ENCODE measurements around the gene TMEM86B. TPM values are rescaled to one million over a fixed set of nuclear protein-coding genes. Genes with fewer than 3 reads are reported as not detected.

TMEM86B gene, protein sequence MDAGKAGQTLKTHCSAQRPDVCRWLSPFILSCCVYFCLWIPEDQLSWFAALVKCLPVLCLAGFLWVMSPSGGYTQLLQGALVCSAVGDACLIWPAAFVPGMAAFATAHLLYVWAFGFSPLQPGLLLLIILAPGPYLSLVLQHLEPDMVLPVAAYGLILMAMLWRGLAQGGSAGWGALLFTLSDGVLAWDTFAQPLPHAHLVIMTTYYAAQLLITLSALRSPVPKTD
- total RNA-seq = 0.68 and 2.0 TPM in 2 replicates

DNA sequence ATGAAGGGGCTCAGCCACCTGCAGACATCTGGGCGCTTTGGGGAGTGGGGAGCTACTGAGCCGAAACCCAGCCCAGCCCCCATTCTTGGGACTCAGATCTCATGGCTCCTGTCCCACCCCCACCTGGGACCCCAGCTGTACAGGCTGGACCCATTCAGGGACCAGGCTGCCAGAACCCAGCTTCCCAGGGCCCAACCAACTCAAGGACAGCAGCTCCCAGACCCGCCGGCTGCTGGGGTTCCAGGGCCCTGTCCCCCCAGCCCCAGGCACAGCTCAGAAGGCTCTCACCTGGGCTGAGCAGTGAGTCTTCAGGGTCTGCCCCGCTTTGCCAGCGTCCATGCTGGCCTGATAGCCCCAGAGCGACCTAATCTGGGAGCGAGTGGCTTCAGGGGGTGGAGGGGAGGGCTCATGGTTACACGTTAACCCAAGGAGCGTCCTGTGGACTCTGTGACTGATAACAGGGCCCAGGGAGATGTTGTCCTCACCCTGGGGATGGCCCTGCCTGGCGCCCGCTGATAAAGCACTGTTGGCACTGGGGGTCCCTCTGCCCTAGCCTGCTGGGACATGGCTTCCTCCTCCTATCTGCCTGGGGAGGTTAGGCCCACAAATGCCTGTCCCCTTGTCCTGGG lies at the start of gene TMEM86B:
Gene TMEM86B, minus strand, starts transcription at position 361 of the 629 bp plus-strand sequence. Its CDS starts 22 bp downstream, at position 339.

DNA sequence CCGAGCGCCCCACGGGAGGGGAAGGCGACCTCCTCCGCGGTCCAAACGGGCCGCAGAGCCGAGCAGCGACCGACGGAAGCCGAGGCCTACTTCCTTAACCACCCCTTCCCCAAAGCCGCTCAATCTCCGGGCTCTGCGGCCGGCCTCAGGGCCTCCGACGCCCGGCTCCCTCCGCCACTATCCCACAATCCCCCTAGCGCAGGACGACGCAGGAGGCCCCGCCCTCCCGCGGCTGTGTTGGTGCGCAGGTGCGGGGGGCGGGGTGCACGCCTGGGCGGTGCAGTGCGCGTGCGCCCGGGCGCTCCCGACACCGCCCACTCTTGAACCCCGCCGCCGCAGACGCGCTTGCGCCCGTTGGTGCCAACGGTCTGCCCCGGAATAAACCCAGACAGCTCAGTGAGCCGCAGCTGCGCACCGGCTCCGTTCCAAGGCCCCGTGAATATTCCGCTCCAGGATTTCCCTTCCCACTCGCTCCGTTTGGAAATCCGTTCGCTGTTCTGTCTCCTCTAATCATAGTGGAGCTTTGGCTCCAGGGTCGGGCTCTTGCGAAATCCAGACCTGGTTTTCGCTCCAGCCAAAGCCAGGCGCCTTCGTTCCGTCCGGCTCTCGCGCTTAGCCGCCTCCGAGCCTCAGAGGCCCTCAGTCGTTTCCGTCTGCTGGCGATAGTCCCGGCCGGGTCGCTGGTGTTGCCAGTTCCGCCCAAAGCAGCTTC lies 30.4 kb upstream of the TMEM86B start, which contains the start of gene PPP6R1:
Gene PPP6R1, minus strand, starts transcription at position 190 of the 712 bp plus-strand sequence. CDS start 11,914 bp downstream, outside the sequence.

DNA sequence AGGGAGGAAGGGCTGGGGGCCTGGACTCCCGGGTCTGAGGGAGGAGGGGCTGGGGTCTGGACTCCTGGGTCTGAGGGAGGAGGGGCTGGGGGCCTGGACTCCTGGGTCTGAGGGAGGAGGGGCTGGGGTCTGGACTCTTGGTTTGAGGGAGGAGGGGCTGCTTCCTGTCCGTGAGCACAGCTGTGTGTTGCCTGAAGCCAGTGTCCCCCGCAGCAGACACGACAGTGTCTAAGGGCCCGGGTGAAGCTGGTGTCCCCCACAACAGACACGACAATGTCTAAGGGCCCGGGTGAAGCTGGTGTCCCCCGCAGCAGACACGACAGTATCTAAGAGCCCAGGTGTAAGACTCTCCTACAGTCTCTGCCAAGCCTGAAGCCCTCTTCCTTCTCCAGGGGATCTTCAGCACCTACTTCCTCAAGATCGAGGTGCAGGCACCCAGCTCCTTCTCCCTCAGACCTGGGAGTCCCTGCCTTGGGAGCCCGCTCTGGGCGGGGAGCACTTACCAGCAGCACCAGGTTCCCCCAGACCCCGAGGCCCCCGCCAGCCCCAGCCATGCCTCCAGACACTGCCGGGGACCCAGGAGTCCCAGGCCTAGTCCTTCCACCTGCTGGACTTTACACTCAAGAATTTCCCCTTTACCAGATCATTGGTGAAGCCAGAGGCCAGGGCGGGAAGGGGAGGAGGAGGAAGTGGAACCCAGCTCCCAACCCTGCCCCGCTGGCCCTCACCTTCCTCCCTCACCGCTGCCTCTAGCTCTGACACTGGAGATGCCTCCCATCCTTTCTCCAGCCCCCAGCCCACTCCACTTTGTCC lies 19.5 kb downstream of the TMEM86B start, which contains the start of gene PTPRH:
Gene PTPRH, minus strand, starts transcription at position 622 of the 813 bp plus-strand sequence. Its CDS starts 68 bp downstream, at position 554.

DNA sequence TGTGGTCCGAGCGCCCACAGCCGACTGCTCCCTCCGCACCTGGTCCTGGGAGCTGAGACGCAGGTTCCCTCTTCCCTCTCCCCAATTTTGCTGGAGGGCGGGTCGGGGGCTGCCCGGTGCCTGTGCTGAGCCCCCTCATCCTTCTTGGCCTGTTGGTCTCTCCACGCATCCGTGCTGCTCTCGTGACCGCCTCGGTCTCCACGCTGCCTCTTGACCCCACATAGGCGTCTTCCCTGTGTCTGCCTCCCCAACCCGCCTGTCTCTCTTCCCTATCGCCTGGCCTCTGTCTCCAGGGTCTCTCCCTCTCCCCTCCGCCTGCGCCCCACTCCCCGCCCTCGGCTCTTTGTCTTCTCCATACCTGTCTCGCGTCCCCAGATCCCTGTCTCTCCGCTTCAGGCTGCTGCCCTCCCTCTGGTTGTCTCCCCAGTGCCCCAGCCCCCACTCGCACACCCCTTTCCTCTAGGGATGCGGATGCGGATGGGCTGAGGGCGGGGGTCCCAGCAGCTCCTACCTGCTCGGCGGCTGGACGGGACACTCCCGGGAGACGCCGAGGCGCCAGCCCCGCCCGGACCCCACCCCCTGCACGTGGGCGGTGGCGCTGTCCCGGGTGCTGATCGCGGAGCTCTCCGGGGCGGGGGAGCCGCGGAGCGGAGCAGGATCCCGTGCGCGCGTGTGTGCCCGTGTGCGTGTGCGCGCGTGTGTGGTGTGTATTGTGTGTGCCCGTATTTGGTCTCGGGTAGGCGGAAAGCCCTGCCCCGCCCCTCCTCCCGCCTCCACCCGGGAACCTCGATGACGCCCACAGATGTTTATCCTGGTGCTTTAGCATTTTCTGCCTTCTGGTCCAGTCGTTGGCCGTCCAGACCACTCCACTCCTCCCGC lies 48.7 kb downstream of the TMEM86B start, which contains the start of gene SYT5:
Gene SYT5, minus strand, starts transcription at position 684 of the 879 bp plus-strand sequence. CDS start 1,248 bp downstream, outside the sequence.

Other genes with a start within 250 kb of the TMEM86B start
- 0.07 TPM in 1 of 2 replicates, not detected in the other for gene GP6, start 190.5 kb downstream of the TMEM86B start, total RNA-seq
- 33.3 and 35.5 TPM in 2 replicates for gene RDH13, start 165.6 kb downstream of the TMEM86B start, total RNA-seq
- 96.7 and 104 TPM in 2 replicates for gene EPS8L1, start 152.9 kb downstream of the TMEM86B start, total RNA-seq
- gene PPP1R12C, start 111.1 kb downstream of the TMEM86B start, total RNA-seq = 23.9 and 28.3 TPM in 2 replicates
- gene TNNT1, start 79.6 kb downstream of the TMEM86B start, total RNA-seq = 23.2 and 27.6 TPM in 2 replicates
- gene TNNI3, start 71.0 kb downstream of the TMEM86B start, total RNA-seq = 0.21 and 0.34 TPM in 2 replicates
- 0.34 and 0.43 TPM in 2 replicates for gene DNAAF3, start 62.1 kb downstream of the TMEM86B start, total RNA-seq
- not detected in 2 replicates for gene SYT5, start 48.5 kb downstream of the TMEM86B start, total RNA-seq
- 0.68 and 1.00 TPM in 2 replicates for gene PTPRH, start 19.3 kb downstream of the TMEM86B start, total RNA-seq
- 24.9 and 64.2 TPM in 2 replicates for gene PPP6R1, start 30.3 kb upstream of the TMEM86B start, total RNA-seq
- gene HSPBP1, start 51.3 kb upstream of the TMEM86B start, total RNA-seq = 32.8 and 33.6 TPM in 2 replicates
- 0.34 and 0.43 TPM in 2 replicates for gene BRSK1, start 55.2 kb upstream of the TMEM86B start, total RNA-seq
- gene TMEM150B, start 96.6 kb upstream of the TMEM86B start, total RNA-seq = not detected in 2 replicates
- gene KMT5C, start 111.1 kb upstream of the TMEM86B start, total RNA-seq = 6.1 and 6.2 TPM in 2 replicates
- gene COX6B2, start 126.0 kb upstream of the TMEM86B start, total RNA-seq = 0.34 and 0.43 TPM in 2 replicates
- not detected in 2 replicates for gene GARIN5B, start 134.5 kb upstream of the TMEM86B start, total RNA-seq
- 0.34 and 1.6 TPM in 2 replicates for gene IL11, start 141.7 kb upstream of the TMEM86B start, total RNA-seq
- gene TMEM190, start 148.1 kb upstream of the TMEM86B start, total RNA-seq = not detected in 2 replicates
- 2.3 and 4.4 TPM in 2 replicates for gene TMEM238, start 155.5 kb upstream of the TMEM86B start, total RNA-seq
- gene RPL28, start 157.2 kb upstream of the TMEM86B start, total RNA-seq = 216 and 276 TPM in 2 replicates
- 26.8 and 37.9 TPM in 2 replicates for gene UBE2S, start 179.0 kb upstream of the TMEM86B start, total RNA-seq
- gene SHISA7, start 214.5 kb upstream of the TMEM86B start, total RNA-seq = not detected in 2 replicates
- gene ISOC2, start 232.9 kb upstream of the TMEM86B start, total RNA-seq = 34.8 and 39.6 TPM in 2 replicates
- gene C19orf85, start 236.0 kb upstream of the TMEM86B start, total RNA-seq = not detected in 2 replicates
- gene ZNF628, start 247.9 kb upstream of the TMEM86B start, total RNA-seq = 1.4 and 4.4 TPM in 2 replicates

Measured in nasal cavity respiratory epithelium epithelial cell of viscerocranial mucosa (primary cell).